ENCODE results near the gene PSMB9.

The PSMB9 gene

DNA sequence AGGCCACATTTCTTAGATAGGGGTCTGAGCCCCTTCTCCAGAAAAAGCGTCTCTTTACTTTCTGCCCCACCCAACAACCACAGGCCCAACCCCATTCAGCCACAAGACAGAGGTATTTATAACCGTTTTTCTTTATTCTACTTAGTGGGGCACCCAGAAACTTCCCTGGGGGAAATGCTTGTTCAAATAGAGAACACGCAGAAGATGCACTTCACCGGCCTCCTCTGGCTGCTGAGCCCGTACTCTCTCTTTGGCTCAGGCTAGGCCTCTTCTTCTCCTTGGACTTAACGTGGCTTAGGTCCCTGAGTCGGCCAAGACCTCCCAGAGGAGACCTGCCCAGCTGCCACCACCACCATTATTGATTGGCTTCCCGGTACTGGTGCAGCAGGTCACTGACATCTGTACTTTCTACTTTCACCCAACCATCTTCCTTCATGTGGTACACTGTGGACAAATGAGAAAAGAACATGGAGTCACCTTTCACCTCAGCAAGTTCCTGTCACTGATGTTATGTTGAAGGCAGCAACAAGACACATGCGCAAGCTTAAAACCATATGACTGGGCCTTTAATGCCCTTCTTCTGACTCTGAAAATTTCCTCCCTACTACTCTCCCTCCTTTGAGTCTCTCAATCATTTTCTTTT, 13.3 kb upstream of the PSMB9 start:
- DNase-seq (ENCODE audit: low spot score), result no peak

DNA sequence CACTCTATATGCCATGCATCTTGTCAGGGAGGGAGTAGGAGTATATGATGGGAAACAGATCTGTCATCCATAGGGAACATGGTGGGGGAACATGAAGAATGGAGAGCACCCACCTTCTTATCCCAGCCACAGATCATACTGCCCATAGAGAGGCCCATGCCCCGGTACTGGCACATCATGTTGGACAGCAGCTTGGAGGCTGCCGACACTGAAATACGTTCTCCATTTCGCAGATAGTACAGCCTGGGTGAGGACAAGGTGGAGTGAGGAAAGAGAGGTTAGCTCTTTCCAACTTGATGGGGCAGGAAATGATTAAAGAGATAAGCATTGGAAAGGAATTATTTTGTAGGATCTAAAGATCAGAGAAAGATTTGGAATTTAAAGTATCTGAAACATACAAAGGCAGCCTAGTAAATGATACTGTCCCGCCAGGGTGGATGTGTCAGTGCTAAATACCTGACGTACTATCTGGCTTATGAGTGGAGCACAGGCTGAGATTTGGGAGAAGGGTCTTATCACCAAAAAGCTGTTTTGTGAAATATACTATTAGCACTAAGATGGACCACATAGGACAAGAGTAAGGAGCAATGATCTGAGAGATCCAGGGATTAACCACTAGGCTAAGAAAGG, 11.9 kb upstream of the PSMB9 start:
- DNase-seq (ENCODE audit: low spot score), result no peak

GRCh38 chr6:32842690-32843089, 11.3 kb upstream of the PSMB9 start:
- DNase-seq (ENCODE audit: low spot score), result no peak

DNA sequence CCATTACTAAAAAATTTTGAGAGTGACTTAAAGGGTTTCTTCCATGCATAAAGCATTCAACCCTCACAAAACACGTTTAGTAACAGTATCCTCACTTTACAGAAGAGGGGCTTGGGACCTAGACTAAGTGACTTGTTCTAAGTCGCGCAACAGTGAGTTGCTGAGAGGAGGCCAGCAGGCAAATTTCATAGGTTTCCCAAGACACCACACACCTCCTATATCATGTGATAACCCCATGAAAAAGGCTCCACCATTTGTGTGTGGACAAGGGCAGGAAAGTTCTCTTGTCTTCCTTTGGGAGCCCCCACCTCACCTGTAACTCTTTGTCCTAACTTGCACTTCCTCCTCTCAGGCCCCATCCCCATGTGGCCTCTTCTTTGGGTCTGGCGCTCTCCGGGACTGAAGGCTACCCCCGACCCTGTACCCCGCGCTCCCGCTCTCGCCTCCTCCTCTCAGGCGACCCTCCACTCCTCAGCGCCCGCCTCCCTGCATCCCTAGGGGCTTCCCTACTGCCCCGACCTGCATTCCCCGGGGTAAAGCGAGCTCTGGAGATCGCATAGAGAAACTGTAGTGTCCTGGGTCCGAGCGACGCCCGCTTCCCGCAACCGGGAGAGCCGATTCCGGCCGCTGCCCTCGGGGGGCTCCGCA, 10.5 kb upstream of the PSMB9 start:
- peak; percentile 17 for DNase-seq (ENCODE audit: low spot score)

- peak; percentile 92 for DNase-seq (ENCODE audit: low spot score)
Measured at GRCh38 chr6:32843979-32844838, 9.8 kb upstream of the PSMB9 start, which contains the start of gene PSMB8. PSMB8 (minus strand) TSS chr6:32844047; CDS start chr6:32843996, 51 bp downstream.

GRCh38 chr6:32844839-32845383, 9.1 kb upstream of the PSMB9 start:
- DNase-seq (ENCODE audit: low spot score), result no peak

DNA sequence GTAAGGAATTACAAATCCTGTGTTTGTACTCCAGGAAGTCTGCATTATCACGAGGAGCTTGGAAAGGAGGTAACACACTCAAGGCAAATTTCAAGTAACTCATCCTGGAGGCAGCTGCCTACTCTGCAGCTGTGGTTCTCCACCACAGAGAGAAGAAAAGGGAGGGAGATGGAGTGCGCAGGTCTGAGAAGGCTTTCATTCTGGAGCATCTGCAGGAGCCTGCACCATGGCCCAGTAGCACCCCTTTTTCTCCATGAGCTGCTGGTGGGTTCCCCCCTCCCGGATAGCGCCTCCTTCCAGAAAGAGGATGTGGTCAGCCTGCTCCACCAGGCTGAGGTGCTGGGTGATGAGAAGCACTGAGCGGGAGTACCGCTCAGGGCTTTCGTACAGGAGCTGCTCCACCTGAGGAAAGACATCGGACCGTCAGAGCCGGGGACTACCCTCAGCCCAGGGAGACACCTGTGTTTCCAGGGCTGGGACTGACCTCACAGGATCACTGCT, 8.6 kb upstream of the PSMB9 start:
- DNase-seq (ENCODE audit: low spot score), result peak; percentile 46

- DNase-seq (ENCODE audit: low spot score), result no peak
Measured at GRCh38 chr6:32847004-32847403, 7.0 kb upstream of the PSMB9 start.

- DNase-seq (ENCODE audit: low spot score), result no peak
Measured at GRCh38 chr6:32847795-32848194, 6.2 kb upstream of the PSMB9 start.

DNA sequence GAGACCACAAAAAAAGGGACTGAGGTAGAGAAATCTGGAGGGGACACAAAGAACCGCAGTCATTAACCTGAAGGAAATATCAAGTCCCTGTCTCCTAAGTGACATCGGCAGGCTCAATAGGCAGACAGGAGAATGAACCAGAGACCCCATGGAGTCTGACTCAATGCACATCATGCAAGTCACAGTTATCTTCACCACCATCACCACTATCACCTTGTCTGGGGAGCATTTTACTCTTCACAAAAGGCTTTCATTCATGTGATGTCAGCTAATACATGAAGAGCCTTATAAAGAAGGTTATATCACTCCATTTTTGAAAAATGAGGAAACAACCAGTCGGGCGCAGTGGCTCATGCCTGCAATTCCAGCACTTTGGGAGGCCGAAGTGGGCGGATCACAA, 4.9 kb upstream of the PSMB9 start:
- DNase-seq (ENCODE audit: low spot score), result no peak

- DNase-seq (ENCODE audit: low spot score), result no peak
Measured at GRCh38 chr6:32851025-32851424, 3.0 kb upstream of the PSMB9 start.

GRCh38 chr6:32852018-32852843, 1.8 kb upstream of the PSMB9 start:
- no peak for DNase-seq (ENCODE audit: low spot score)

GRCh38 chr6:32852844-32853540, 1.0 kb upstream of the PSMB9 start:
- DNase-seq (ENCODE audit: low spot score), result peak; percentile 69

GRCh38 chr6:32854376-32855178, 585 bp downstream of the PSMB9 start:
- DNase-seq (ENCODE audit: low spot score), result peak; percentile 76

DNA sequence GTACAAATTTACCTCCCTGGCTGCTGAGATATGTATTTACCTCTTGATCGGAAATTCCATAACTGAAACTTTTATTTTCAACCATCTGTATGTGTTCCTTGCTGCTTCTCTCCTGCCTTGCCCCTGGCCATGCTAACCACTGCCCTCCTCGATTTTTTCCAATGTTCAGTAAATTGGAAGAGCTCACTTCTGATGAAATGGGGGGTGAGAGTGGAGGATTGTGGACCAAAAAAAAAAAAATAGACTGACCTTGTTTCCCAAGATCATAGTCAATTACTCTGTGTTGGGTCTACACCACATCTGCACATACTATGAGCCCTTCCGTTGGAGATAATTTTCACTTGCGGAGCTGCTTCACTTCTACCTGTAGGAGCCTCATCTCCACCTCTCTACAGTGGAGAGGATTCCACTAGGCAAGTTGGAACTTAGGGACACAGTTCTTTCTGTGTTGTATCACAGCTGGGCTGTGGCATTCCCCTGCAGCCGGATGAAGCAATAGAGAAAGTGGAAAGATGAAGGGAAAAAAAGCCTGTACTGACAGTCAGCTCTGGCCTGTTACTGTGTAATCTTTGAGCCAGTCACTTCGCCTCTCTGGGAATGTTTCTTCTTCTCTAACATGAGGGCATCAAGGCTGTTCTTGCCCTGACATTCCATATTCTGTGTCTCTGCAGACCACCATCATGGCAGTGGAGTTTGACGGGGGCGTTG, 1.6 kb downstream of the PSMB9 start:
- DNase-seq (ENCODE audit: low spot score), result no peak

- DNase-seq (ENCODE audit: low spot score), result no peak
Measured at GRCh38 chr6:32857156-32857891, 3.3 kb downstream of the PSMB9 start.

DNA sequence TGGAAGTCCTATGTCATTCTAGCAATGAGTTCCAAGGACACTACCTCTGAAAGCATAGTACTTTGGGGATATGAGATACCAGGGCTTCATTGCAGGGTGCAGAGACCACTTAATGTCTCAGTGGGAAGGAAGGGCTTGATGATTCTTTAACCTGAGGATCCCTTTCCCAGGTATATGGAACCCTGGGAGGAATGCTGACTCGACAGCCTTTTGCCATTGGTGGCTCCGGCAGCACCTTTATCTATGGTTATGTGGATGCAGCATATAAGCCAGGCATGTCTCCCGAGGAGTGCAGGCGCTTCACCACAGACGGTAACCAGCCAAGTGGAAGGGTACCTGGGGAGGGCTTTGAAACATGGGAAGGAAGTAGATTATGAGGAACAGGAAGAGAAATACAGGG, 4.2 kb downstream of the PSMB9 start:
- no peak for DNase-seq (ENCODE audit: low spot score)

DNA sequence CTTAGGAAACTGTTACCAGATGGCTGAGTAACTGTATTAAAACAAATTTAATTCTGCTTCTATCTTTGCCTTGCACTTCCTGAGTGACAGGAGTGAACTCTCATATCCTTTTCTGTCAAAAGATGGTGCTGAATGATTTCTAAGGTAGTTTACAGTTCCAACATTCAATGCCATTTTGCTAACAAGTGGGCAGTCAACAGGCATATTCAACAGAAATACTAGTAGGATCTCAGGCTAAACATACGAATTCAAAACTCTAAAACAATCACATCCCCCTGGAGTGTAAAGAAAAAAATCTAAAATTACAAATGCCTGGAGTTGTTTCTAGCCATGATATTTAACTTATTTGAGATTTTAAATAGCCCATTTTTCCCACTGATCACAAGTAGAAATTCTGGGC, 6.7 kb downstream of the PSMB9 start:
- no peak for DNase-seq (ENCODE audit: low spot score)

Measured in germinal center (tissue), 1 donor.